A549 (cell line): ENCODE measurements around the gene DPYD.

Experiments used
- MAZ ChIP-seq: fragments of 150-350 bp; IDR thresholded peaks from 2 replicates; pipeline ENCODE4 v1.6.1; 2014; ENCODE audit warnings: antibody characterized with exemption, low read depth, low read length, borderline replicate concordance
- USF2 ChIP-seq: fragments of 450-650 bp; IDR thresholded peaks from 2 replicates; pipeline ENCODE4 v1.6.1; 2014; ENCODE audit warnings: antibody characterized with exemption
- TF ChIP-seq, protein P1 (sequence below): fragments of 150-350 bp; IDR thresholded peaks from 2 replicates; pipeline ENCODE4 v1.6.1; 2014; ENCODE audit warnings: low read depth, mild to moderate bottlenecking, low read length
- TF ChIP-seq, protein P2 (sequence below): fragments of >200 bp; sonication (Bioruptor Twin); formaldehyde crosslinking; IDR thresholded peaks from 3 replicates; pipeline ENCODE4 v1.5.1; 2016

- TF ChIP-seq USF2 (no peak), MAZ (no peak)
- TF ChIP-seq, protein P1, sequence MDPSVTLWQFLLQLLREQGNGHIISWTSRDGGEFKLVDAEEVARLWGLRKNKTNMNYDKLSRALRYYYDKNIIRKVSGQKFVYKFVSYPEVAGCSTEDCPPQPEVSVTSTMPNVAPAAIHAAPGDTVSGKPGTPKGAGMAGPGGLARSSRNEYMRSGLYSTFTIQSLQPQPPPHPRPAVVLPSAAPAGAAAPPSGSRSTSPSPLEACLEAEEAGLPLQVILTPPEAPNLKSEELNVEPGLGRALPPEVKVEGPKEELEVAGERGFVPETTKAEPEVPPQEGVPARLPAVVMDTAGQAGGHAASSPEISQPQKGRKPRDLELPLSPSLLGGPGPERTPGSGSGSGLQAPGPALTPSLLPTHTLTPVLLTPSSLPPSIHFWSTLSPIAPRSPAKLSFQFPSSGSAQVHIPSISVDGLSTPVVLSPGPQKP: no peak
- TF ChIP-seq, protein P2, sequence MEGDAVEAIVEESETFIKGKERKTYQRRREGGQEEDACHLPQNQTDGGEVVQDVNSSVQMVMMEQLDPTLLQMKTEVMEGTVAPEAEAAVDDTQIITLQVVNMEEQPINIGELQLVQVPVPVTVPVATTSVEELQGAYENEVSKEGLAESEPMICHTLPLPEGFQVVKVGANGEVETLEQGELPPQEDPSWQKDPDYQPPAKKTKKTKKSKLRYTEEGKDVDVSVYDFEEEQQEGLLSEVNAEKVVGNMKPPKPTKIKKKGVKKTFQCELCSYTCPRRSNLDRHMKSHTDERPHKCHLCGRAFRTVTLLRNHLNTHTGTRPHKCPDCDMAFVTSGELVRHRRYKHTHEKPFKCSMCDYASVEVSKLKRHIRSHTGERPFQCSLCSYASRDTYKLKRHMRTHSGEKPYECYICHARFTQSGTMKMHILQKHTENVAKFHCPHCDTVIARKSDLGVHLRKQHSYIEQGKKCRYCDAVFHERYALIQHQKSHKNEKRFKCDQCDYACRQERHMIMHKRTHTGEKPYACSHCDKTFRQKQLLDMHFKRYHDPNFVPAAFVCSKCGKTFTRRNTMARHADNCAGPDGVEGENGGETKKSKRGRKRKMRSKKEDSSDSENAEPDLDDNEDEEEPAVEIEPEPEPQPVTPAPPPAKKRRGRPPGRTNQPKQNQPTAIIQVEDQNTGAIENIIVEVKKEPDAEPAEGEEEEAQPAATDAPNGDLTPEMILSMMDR: no peak
Measured at GRCh38 chr1:97499667-97500066, 421.2 kb downstream of the DPYD start.
